Mesenchymal stem cell (in vitro differentiated cells and primary cell): ENCODE results near the gene MICU1.
"Not testable (repeated sequence)": the region's sequence is repeated elsewhere in the genome, so short reads cannot be mapped to it uniquely, and the experiment has no call there.

ENCODE experiments used
- DNase-seq: peaks from one replicate; pipeline ENCODE4 v3.0.0-alpha.2; 2013
- H2AFZ ChIP-seq: one replicate; pipeline ENCODE4 v1.6.1; 2013; ENCODE audit warnings: low read depth, mild to moderate bottlenecking, control low read depth, inconsistent platforms, low read length, moderate library complexity
- H2AK5ac ChIP-seq: 2 replicates; pipeline ENCODE4 v1.6.1; 2013; ENCODE audit warnings: low read length, moderate library complexity, mild to moderate bottlenecking, inconsistent platforms; ENCODE audit not compliant: severe bottlenecking
- H2BK120ac ChIP-seq: one replicate; pipeline ENCODE4 v1.6.1; 2013; ENCODE audit warnings: low read depth, mild to moderate bottlenecking, inconsistent platforms, low read length, moderate library complexity
- H2BK12ac ChIP-seq, 2 experiments: one replicate each; pipeline ENCODE4 v1.6.1; 2013; ENCODE audit warnings: inconsistent platforms in 2 of 2, low read length in 2 of 2, mild to moderate bottlenecking in 2 of 2, moderate library complexity in 2 of 2, control low read depth in 1 of 2
- H2BK15ac ChIP-seq: one replicate; pipeline ENCODE4 v1.6.1; 2013; ENCODE audit warnings: mild to moderate bottlenecking, low read depth, inconsistent platforms; ENCODE audit not compliant: poor library complexity, severe bottlenecking
- H2BK5ac ChIP-seq: 2 replicates; pipeline ENCODE4 v1.6.1; 2013; ENCODE audit warnings: low read depth, mild to moderate bottlenecking, low read length, control low read depth, inconsistent platforms; ENCODE audit not compliant: poor library complexity, severe bottlenecking
- H3K14ac ChIP-seq, 2 experiments: one replicate each; pipeline ENCODE4 v1.6.1; 2013; ENCODE audit warnings: inconsistent platforms in 2 of 2, low read length in 2 of 2, control low read depth in 1 of 2, mild to moderate bottlenecking in 1 of 2, moderate library complexity in 1 of 2
- H3K18ac ChIP-seq, 2 experiments: one replicate each; pipeline ENCODE4 v1.6.1; 2013; ENCODE audit warnings: inconsistent platforms in 2 of 2, low read length in 2 of 2, control low read depth in 1 of 2, low read depth in 1 of 2, mild to moderate bottlenecking in 1 of 2
- H3K23ac ChIP-seq, 2 experiments: one replicate each; pipeline ENCODE4 v1.6.1; 2013; ENCODE audit warnings: inconsistent platforms in 2 of 2, low read length in 2 of 2, mild to moderate bottlenecking in 2 of 2, moderate library complexity in 2 of 2, control low read depth in 1 of 2
- H3K27ac ChIP-seq: 2 replicates; pipeline ENCODE4 v1.5.1; 2013; ENCODE audit warnings: mild to moderate bottlenecking, moderate library complexity, low read length, control low read depth, inconsistent platforms; ENCODE audit not compliant: poor library complexity, severe bottlenecking
- H3K27me3 ChIP-seq, 2 experiments: 2 replicates each; pipeline versions ENCODE4 v1.6.1 to v1.7.0; 2013; ENCODE audit warnings: low read length in 2 of 2, mild to moderate bottlenecking in 2 of 2, moderate library complexity in 2 of 2, control low read depth in 1 of 2, inconsistent platforms in 1 of 2; ENCODE audit not compliant: control insufficient read depth in 1 of 2, insufficient read depth in 1 of 2
- H3K36me3 ChIP-seq, 2 experiments: 2 replicates each; pipeline versions ENCODE4 v1.6.1 to v1.7.0; 2013; ENCODE audit warnings: low read length in 2 of 2, control low read depth in 1 of 2, inconsistent platforms in 1 of 2, low read depth in 1 of 2, mild to moderate bottlenecking in 1 of 2; ENCODE audit not compliant: insufficient read depth in 2 of 2, control insufficient read depth in 1 of 2
- H3K4ac ChIP-seq, 2 experiments: one replicate each; pipeline ENCODE4 v1.6.1; 2013; ENCODE audit warnings: inconsistent platforms in 2 of 2, low read length in 2 of 2, mild to moderate bottlenecking in 2 of 2, moderate library complexity in 2 of 2, control low read depth in 1 of 2, low read depth in 1 of 2
- H3K4me1 ChIP-seq: 2 replicates; pipeline ENCODE4 v1.6.1; 2013; ENCODE audit warnings: low read depth, low read length, control low read depth; ENCODE audit not compliant: control insufficient read depth, insufficient read depth
- H3K4me2 ChIP-seq: 2 replicates; pipeline ENCODE4 v1.6.1; 2013; ENCODE audit warnings: low read length, mild to moderate bottlenecking, inconsistent platforms; ENCODE audit not compliant: poor library complexity, severe bottlenecking
- H3K4me3 ChIP-seq, 2 experiments: 2 replicates each; pipeline versions ENCODE4 v1.5.1 to v1.7.0; 2013; ENCODE audit warnings: low read length in 2 of 2, mild to moderate bottlenecking in 2 of 2, control low read depth in 1 of 2, low read depth in 1 of 2; ENCODE audit not compliant: insufficient read depth in 1 of 2
- H3K79me1 ChIP-seq: replicated peaks from 2 replicates; pipeline ENCODE4 v1.6.1; 2013; ENCODE audit warnings: mild to moderate bottlenecking, control low read depth, low read length, inconsistent platforms; ENCODE audit not compliant: poor library complexity, severe bottlenecking
- H3K9ac ChIP-seq: 2 replicates; pipeline ENCODE4 v1.7.0; 2013; ENCODE audit warnings: mild to moderate bottlenecking, low read length, moderate library complexity
- H3K9me3 ChIP-seq: 2 replicates; pipeline ENCODE4 v1.7.0; 2013; ENCODE audit warnings: mild to moderate bottlenecking, low read length; ENCODE audit not compliant: control insufficient read depth
- H4K8ac ChIP-seq: one replicate; pipeline ENCODE4 v1.6.1; 2013; ENCODE audit warnings: inconsistent platforms, mild to moderate bottlenecking, low read length, moderate library complexity
- H4K91ac ChIP-seq: one replicate; pipeline ENCODE4 v1.6.1; 2013; ENCODE audit warnings: mild to moderate bottlenecking, low read length, inconsistent platforms
- WGBS: methylation state at CpG from one replicate; pipeline ENCODE4 v1.1.7; 2013; ENCODE audit warnings: mixed read lengths; 5-methylcytosine and 5-hydroxymethylcytosine counted together

The MICU1 gene

DNA sequence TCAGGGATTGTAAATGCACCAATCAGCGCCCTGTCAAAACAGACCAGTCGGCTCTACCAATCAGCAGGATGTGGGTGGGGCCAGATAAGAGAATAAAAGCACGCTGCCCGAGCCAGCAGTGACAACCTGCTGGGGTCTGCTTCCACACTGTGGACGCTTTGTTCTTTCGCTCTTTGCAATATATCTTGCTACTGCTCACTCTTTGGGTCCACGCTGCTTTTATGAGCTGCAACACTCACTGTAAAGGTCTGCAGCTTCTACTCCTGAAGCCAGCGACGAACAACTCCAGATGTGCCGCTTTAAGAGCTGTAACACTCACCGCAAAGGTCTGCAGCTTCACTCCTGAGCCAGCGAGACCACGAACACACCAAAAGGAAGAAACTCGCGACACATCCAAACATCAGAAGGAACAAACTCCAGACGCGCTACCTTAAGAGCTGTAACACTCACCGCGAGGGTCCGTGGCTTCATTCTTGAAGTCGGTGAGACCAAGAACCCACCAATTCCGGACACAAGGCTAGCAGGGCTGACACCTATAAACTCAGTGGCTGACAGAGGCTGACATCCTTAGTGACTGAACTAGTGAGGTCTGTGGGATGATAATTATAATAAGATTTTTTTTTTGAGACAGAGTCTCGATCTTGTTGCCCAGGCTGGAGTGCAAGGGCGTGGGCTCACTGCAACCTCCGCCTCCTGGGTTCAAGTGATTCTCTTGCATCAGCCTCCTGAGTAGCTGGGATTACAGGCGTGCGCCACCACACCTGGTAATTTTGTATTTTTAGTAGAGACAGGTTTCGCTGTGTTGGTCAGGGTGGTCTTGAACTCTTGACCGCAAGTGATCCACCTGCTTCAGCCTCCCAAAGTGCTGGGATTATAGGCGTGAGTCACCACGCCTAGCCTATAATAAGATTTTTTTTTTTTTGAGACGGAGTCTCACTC lies 298.9 kb downstream of the MICU1 start:
- not testable (repeated sequence) for H3K9me3 ChIP-seq, DNase-seq, H3K4ac ChIP-seq, H3K79me1 ChIP-seq, H4K8ac ChIP-seq, H2BK120ac ChIP-seq, H3K4me2 ChIP-seq, H3K14ac ChIP-seq, H4K91ac ChIP-seq, H3K27me3 ChIP-seq, H3K9ac ChIP-seq, H2AFZ ChIP-seq, H3K27ac ChIP-seq, H3K36me3 ChIP-seq, H3K4me3 ChIP-seq, H2BK5ac ChIP-seq, H3K18ac ChIP-seq, H3K23ac ChIP-seq, H2AK5ac ChIP-seq
- Histone ChIP-seq H2BK12ac (peak overlapping the region in 1 of 2 experiments; percentile 50), H3K4me1 (peaks cover 56% of the 10 kb centered on the region), H2BK15ac (peak overlapping the region; percentile 2)
- 94% methylated on average over 32 of the region's 32 CpGs for WGBS

DNA sequence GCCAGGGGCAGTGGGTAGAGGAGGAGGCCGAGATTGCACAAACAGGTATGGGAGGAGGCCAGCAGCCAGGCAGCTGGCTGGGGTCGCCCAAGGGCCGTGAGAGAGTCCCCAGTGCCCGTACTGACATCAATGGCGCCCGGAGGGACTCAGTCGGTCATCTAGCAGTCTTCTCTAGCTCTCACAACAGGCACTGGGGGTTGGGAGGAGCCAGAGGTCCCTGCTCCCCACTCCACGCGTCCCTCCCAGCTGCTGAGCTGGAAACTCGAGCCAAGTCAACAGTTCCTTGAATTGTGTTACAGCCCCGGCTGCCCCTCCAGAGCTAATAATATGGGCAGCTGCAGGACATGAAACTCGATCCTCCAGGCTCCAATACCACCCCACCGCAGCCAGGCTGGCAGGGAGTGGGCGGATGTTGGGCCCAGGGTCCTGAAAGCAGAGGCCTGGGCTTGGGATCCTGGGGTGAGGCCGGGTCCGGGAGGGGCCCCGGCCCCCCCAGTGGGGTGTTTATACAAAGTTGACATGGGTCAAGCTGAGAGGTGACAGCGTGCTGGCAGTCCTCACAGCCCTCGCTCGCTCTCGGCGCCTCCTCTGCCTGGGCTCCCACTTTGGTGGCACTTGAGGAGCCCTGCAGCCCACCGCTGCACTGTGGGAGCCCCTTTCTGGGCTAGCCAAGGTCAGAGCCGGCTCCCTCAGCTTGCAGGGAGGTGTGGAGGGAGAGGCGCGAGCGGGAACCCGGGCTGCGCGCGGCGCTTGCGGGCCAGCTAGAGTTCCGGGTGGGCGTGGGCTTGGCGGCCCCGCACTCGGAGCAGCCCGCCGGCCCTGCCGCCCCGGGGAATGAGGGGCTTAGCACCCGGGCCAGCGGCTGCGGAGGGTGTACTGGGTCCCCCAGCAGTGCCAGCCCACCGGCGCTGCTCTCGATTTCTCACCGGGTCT lies 300.4 kb downstream of the MICU1 start:
- not testable (repeated sequence) for H3K23ac ChIP-seq, H3K79me1 ChIP-seq, H3K36me3 ChIP-seq, H3K4me3 ChIP-seq, H3K9me3 ChIP-seq, H3K27me3 ChIP-seq, H3K9ac ChIP-seq, H2AFZ ChIP-seq
- 90% methylated on average over 47 of the region's 49 CpGs for WGBS
- peak overlapping the region in 1 of 2 experiments; percentile 44 for H3K14ac ChIP-seq
- peak overlapping the region; percentile 45 to 73 for H3K4ac ChIP-seq
- peak overlapping the region; percentile 35 for H2BK5ac ChIP-seq
- H2AK5ac ChIP-seq = peak overlapping the region; percentile 87
- H2BK120ac ChIP-seq = peak overlapping the region; percentile 85
- H3K27ac ChIP-seq = peak overlapping the region; percentile 3
- H4K8ac ChIP-seq = peak overlapping the region; percentile 66
- peak overlapping the region; percentile 59 to 96 for H2BK12ac ChIP-seq
- peak; percentile 48 for DNase-seq
- peaks cover 58% of the 10 kb centered on the region for H3K4me1 ChIP-seq
- peak overlapping the region; percentile 95 for H2BK15ac ChIP-seq
- peak overlapping the region; percentile 71 to 86 for H3K18ac ChIP-seq
- peak overlapping the region; percentile 80 for H4K91ac ChIP-seq
- peak overlapping the region; percentile 32 for H3K4me2 ChIP-seq

GRCh38 chr10:72323771-72324191 lies 302.1 kb downstream of the MICU1 start:
- Histone ChIP-seq H3K9me3 (no peaks in the 10 kb centered on the region), H3K27me3 (no peaks in the 10 kb centered on the region), H3K79me1 (no peaks in the 10 kb centered on the region), H4K8ac (peak overlapping the region; percentile 39), H3K9ac (no peak overlapping the region), H2BK15ac (peak overlapping the region; percentile 96), H3K4me3 (no peak overlapping the region), H3K23ac (no peak overlapping the region), H4K91ac (peak overlapping the region; percentile 100), H2BK5ac (no peak overlapping the region), H2AFZ (no peak overlapping the region), H3K4me1 (peaks cover 57% of the 10 kb centered on the region), H3K36me3 (no peaks in the 10 kb centered on the region), H2AK5ac (peak overlapping the region; percentile 70), H3K4ac (peak overlapping the region; percentile 79 to 97), H3K4me2 (no peak overlapping the region), H3K14ac (no peak overlapping the region), H3K18ac (peak overlapping the region; percentile 22 to 83), H3K27ac (no peak overlapping the region), H2BK12ac (peak overlapping the region; percentile 100), H2BK120ac (peak overlapping the region; percentile 100)
- DNase-seq = no peak
- 95% methylated on average over 9 of the region's 12 CpGs for WGBS
